ENCODE measurements around the gene ANKHD1.
A peak's percentile ranks its signal among the peaks of the same experiment; 100 is the strongest.
"Not testable (repeated sequence)": the region's sequence is repeated elsewhere in the genome, so short reads cannot be mapped to it uniquely, and the experiment has no call there.

The ANKHD1 gene

GRCh38 chr5:140564196-140565023 lies 162.8 kb downstream of the ANKHD1 start, which contains the start of the genes APBB3 and SLC35A4:
APBB3 (minus strand) TSS chr5:140564598; CDS start chr5:140564245, 353 bp downstream.
SLC35A4 (plus strand) TSS chr5:140564828; CDS start chr5:140567170, 2,342 bp downstream.
- peak; percentile 95 for DNase-seq (ENCODE audit: low read depth)

GRCh38 chr5:140565024-140565779 lies 163.6 kb downstream of the ANKHD1 start:
- no peak for DNase-seq (ENCODE audit: low read depth)

GRCh38 chr5:140565780-140566095 lies 164.1 kb downstream of the ANKHD1 start:
- no peak for DNase-seq (ENCODE audit: low read depth)

- no peak for DNase-seq (ENCODE audit: low read depth)
These were observed 165.0 kb downstream of the ANKHD1 start for GRCh38 chr5:140566665-140567064.

- no peak for DNase-seq (ENCODE audit: low read depth)
These were observed 165.6 kb downstream of the ANKHD1 start for GRCh38 chr5:140567136-140567818.

GRCh38 chr5:140567871-140568270 lies 166.2 kb downstream of the ANKHD1 start:
- DNase-seq (ENCODE audit: low read depth), result no peak

GRCh38 chr5:140568443-140569063 lies 166.9 kb downstream of the ANKHD1 start:
- no peak for DNase-seq (ENCODE audit: low read depth)

- DNase-seq (ENCODE audit: low read depth), result no peak
These were observed 167.6 kb downstream of the ANKHD1 start for GRCh38 chr5:140569197-140569596.

- DNase-seq (ENCODE audit: low read depth), result no peak
These were observed 168.4 kb downstream of the ANKHD1 start for GRCh38 chr5:140570058-140570457.

- no peak for DNase-seq (ENCODE audit: low read depth)
These were observed 168.9 kb downstream of the ANKHD1 start for GRCh38 chr5:140570488-140570887.

- DNase-seq (ENCODE audit: low read depth), result no peak
These were observed 169.5 kb downstream of the ANKHD1 start for GRCh38 chr5:140571105-140571504.

GRCh38 chr5:140573683-140574082 lies 172.1 kb downstream of the ANKHD1 start:
- DNase-seq (ENCODE audit: low read depth), result no peak

GRCh38 chr5:140574165-140574564 lies 172.5 kb downstream of the ANKHD1 start:
- no peak for DNase-seq (ENCODE audit: low read depth)

GRCh38 chr5:140575309-140575708 lies 173.7 kb downstream of the ANKHD1 start:
- no peak for DNase-seq (ENCODE audit: low read depth)

- DNase-seq (ENCODE audit: low read depth), result no peak
These were observed 175.2 kb downstream of the ANKHD1 start for GRCh38 chr5:140576776-140577201.

GRCh38 chr5:140579188-140579747 lies 177.6 kb downstream of the ANKHD1 start:
- not testable (repeated sequence) for DNase-seq (ENCODE audit: low read depth)

GRCh38 chr5:140587495-140587894 lies 185.9 kb downstream of the ANKHD1 start:
- no peak for DNase-seq (ENCODE audit: low read depth)

- no peak for DNase-seq (ENCODE audit: low read depth)
These were observed 186.9 kb downstream of the ANKHD1 start for GRCh38 chr5:140588311-140589070.
